NCI-H345 treated with DMSO at 0.1 percent for 48 hours (cell line): ENCODE measurements around the gene BRF1.
"Not testable (repeated sequence)": the region's sequence is repeated elsewhere in the genome, so short reads cannot be mapped to it uniquely, and the experiment has no call there.

Source experiments
- DNase-seq: peaks from one replicate; lab custom pipeline; 2025; ENCODE audit not compliant: unreplicated experiment; lab: John Stamatoyannopoulos, UW

The BRF1 gene

GRCh38 chr14:105332350-105332874 lies 31.6 kb upstream of the BRF1 start:
- no peak for DNase-seq

GRCh38 chr14:105331575-105332349 lies 31.0 kb upstream of the BRF1 start:
- DNase-seq = no peak

GRCh38 chr14:105330491-105330895 lies 29.7 kb upstream of the BRF1 start:
- no peak for DNase-seq

- DNase-seq = no peak
Measured at GRCh38 chr14:105329411-105330150, 28.8 kb upstream of the BRF1 start.

GRCh38 chr14:105328678-105329390 lies 28.0 kb upstream of the BRF1 start:
- no peak for DNase-seq

- DNase-seq = no peak
Measured at GRCh38 chr14:105328070-105328677, 27.4 kb upstream of the BRF1 start.

- DNase-seq = not testable (repeated sequence)
Measured at GRCh38 chr14:105327695-105328045, 26.9 kb upstream of the BRF1 start.

GRCh38 chr14:105326891-105327694 lies 26.3 kb upstream of the BRF1 start:
- no peak for DNase-seq

GRCh38 chr14:105326568-105326867 lies 25.7 kb upstream of the BRF1 start:
- no peak for DNase-seq

GRCh38 chr14:105325716-105326567 lies 25.1 kb upstream of the BRF1 start:
- DNase-seq = no peak

GRCh38 chr14:105325303-105325702 lies 24.5 kb upstream of the BRF1 start:
- no peak for DNase-seq

- no peak for DNase-seq
Measured at GRCh38 chr14:105324871-105325270, 24.1 kb upstream of the BRF1 start.

GRCh38 chr14:105324080-105324778 lies 23.4 kb upstream of the BRF1 start:
- peak; percentile 33 for DNase-seq

GRCh38 chr14:105323663-105324062 lies 22.9 kb upstream of the BRF1 start:
- DNase-seq = no peak

- no peak for DNase-seq
Measured at GRCh38 chr14:105322791-105323556, 22.2 kb upstream of the BRF1 start.

GRCh38 chr14:105317546-105317945 lies 16.7 kb upstream of the BRF1 start:
- DNase-seq = no peak

- no peak for DNase-seq
Measured at GRCh38 chr14:105316968-105317510, 16.2 kb upstream of the BRF1 start.

- no peak for DNase-seq
Measured at GRCh38 chr14:105316577-105316941, 15.8 kb upstream of the BRF1 start.
